Astrocyte (in vitro differentiated cells and primary cell): ENCODE data around the gene RTP3. TPM values are rescaled to one million over a fixed set of nuclear protein-coding genes. Genes with fewer than 3 reads are reported as not detected.

Experiments used
- DNase-seq: peaks from one replicate; pipeline ENCODE4 v3.0.0-alpha.2; 2010; ENCODE audit warnings: low read depth
- FAIRE-seq: peaks from 2 replicates; lab custom pipeline; 2011; peaks lifted over from hg19 to GRCh38; lab: Jason Lieb, UNC
- H2AFZ ChIP-seq: 2 replicates; pipeline ENCODE4 v1.6.0; 2012; ENCODE audit warnings: low read depth, low read length, inconsistent platforms
- H3K27ac ChIP-seq: 2 replicates; pipeline ENCODE4 v1.5.1; 2011; ENCODE audit warnings: low read depth, low read length, inconsistent platforms
- H3K27me3 ChIP-seq: 2 replicates; pipeline ENCODE4 v1.6.0; 2011; ENCODE audit warnings: low read length, inconsistent platforms; ENCODE audit not compliant: insufficient read depth
- H3K36me3 ChIP-seq: 2 replicates; pipeline ENCODE4 v1.5.1; 2011; ENCODE audit warnings: low read length, inconsistent platforms; ENCODE audit not compliant: insufficient read depth
- H3K4me1 ChIP-seq: 2 replicates; pipeline ENCODE4 v1.5.1; 2011; ENCODE audit warnings: low read length, inconsistent platforms; ENCODE audit not compliant: insufficient read depth
- H3K4me2 ChIP-seq: 2 replicates; pipeline ENCODE4 v1.6.0; 2012; ENCODE audit warnings: low read length, inconsistent platforms
- H3K4me3 ChIP-seq: 2 replicates; pipeline ENCODE4 v1.5.1; 2011; ENCODE audit warnings: low read depth, mild to moderate bottlenecking, low read length, inconsistent platforms; ENCODE audit not compliant: insufficient read depth
- H3K79me2 ChIP-seq: 2 replicates; pipeline ENCODE4 v1.6.0; 2012; ENCODE audit warnings: mild to moderate bottlenecking, low read length, inconsistent platforms; ENCODE audit not compliant: insufficient read depth
- H3K9ac ChIP-seq: 2 replicates; pipeline ENCODE4 v1.6.0; 2012; ENCODE audit warnings: mild to moderate bottlenecking, low read length, inconsistent platforms
- H3K9me3 ChIP-seq: 2 replicates; pipeline ENCODE4 v1.5.1; 2012; ENCODE audit warnings: low read depth, mild to moderate bottlenecking, low read length, inconsistent platforms; ENCODE audit not compliant: insufficient read depth
- H4K20me1 ChIP-seq: 2 replicates; pipeline ENCODE4 v1.6.0; 2012; ENCODE audit warnings: low read length, inconsistent platforms; ENCODE audit not compliant: insufficient read depth
- H3K27ac Mint-ChIP-seq: one replicate; pipeline ENCODE4 v1.8.0; 2021; ENCODE audit warnings: mild to moderate bottlenecking, mixed read lengths; ENCODE audit not compliant: unreplicated experiment
- H3K27me3 Mint-ChIP-seq: one replicate; pipeline ENCODE4 v1.8.0; 2021; ENCODE audit warnings: low read depth, mixed read lengths; ENCODE audit not compliant: unreplicated experiment
- H3K36me3 Mint-ChIP-seq: one replicate; pipeline ENCODE4 v1.8.0; 2021; ENCODE audit warnings: low read depth, mixed read lengths; ENCODE audit not compliant: unreplicated experiment
- H3K4me1 Mint-ChIP-seq: one replicate; pipeline ENCODE4 v1.8.0; 2021; ENCODE audit warnings: low read depth, mixed read lengths; ENCODE audit not compliant: unreplicated experiment
- H3K4me3 Mint-ChIP-seq: one replicate; pipeline ENCODE4 v1.8.0; 2021; ENCODE audit warnings: mild to moderate bottlenecking, moderate library complexity, mixed read lengths; ENCODE audit not compliant: unreplicated experiment
- H3K9me3 Mint-ChIP-seq: one replicate; pipeline ENCODE4 v1.8.0; 2021; ENCODE audit warnings: mild to moderate bottlenecking, mixed read lengths; ENCODE audit not compliant: unreplicated experiment
- CTCF ChIP-seq: IDR thresholded peaks from 2 replicates; pipeline ENCODE4 v1.5.1; 2011; ENCODE audit warnings: low read depth, mild to moderate bottlenecking, inconsistent platforms, low read length, moderate library complexity; ENCODE audit not compliant: insufficient read depth
- EZH2 ChIP-seq: IDR thresholded peaks from 2 replicates; pipeline ENCODE4 v1.6.1; 2012; ENCODE audit warnings: mild to moderate bottlenecking, low read length, inconsistent platforms; ENCODE audit not compliant: insufficient read depth
- total RNA-seq: library from RNA; stranded (reverse); gene quantifications from 2 replicates; pipeline ENCODE4 v1.2.1, GENCODE V29; 2021

The RTP3 gene
- total RNA-seq, 1 donor from 2014 or later = not detected

- Mint-ChIP-seq H3K27ac (no peak overlapping the region), H3K4me3 (no peak overlapping the region), H3K4me1 (peaks cover 18% of the 10 kb centered on the region), H3K9me3 (peaks cover 2% of the 10 kb centered on the region), H3K36me3 (peaks cover 2% of the 10 kb centered on the region), H3K27me3 (peaks cover 7% of the 10 kb centered on the region)
- no peak overlapping the region for H3K4me2 ChIP-seq
- H3K27ac ChIP-seq = no peak overlapping the region
- no peaks in the 10 kb centered on the region for H3K36me3 ChIP-seq
- no peaks in the 10 kb centered on the region for H4K20me1 ChIP-seq
- H3K9me3 ChIP-seq = no peaks in the 10 kb centered on the region
- TF ChIP-seq EZH2 (no peak), CTCF (no peak)
- H2AFZ ChIP-seq = no peak overlapping the region
- no peaks in the 10 kb centered on the region for H3K27me3 ChIP-seq
- H3K4me3 ChIP-seq = no peak overlapping the region
- H3K79me2 ChIP-seq = no peaks in the 10 kb centered on the region
- no peak for FAIRE-seq
- H3K4me1 ChIP-seq = peaks cover 21% of the 10 kb centered on the region
- H3K9ac ChIP-seq = no peak overlapping the region
- no peak for DNase-seq
Measured at GRCh38 chr3:46503200-46503874, 5.6 kb downstream of the RTP3 start.

- Histone ChIP-seq H3K4me3 (no peak overlapping the region), H2AFZ (no peak overlapping the region), H3K9me3 (no peaks in the 10 kb centered on the region), H4K20me1 (no peaks in the 10 kb centered on the region), H3K79me2 (no peaks in the 10 kb centered on the region), H3K27me3 (no peaks in the 10 kb centered on the region), H3K4me2 (no peak overlapping the region), H3K9ac (no peak overlapping the region), H3K4me1 (peaks cover 21% of the 10 kb centered on the region), H3K27ac (no peak overlapping the region), H3K36me3 (no peaks in the 10 kb centered on the region)
- no peak for DNase-seq
- TF ChIP-seq CTCF (no peak), EZH2 (no peak)
- Mint-ChIP-seq H3K4me1 (peaks cover 15% of the 10 kb centered on the region), H3K36me3 (peaks cover 2% of the 10 kb centered on the region), H3K4me3 (no peak overlapping the region), H3K27ac (no peak overlapping the region), H3K27me3 (peaks cover 4% of the 10 kb centered on the region), H3K9me3 (peaks cover 2% of the 10 kb centered on the region)
- FAIRE-seq = no peak
Measured at GRCh38 chr3:46504789-46505188, 7.0 kb downstream of the RTP3 start.

GRCh38 chr3:46505953-46506352 is 8.2 kb downstream of the RTP3 start:
- Histone ChIP-seq H2AFZ (no peak overlapping the region), H3K4me2 (no peak overlapping the region), H3K4me1 (peaks cover 9% of the 10 kb centered on the region), H3K79me2 (no peaks in the 10 kb centered on the region), H3K36me3 (no peaks in the 10 kb centered on the region), H3K9ac (no peak overlapping the region), H4K20me1 (no peaks in the 10 kb centered on the region), H3K27ac (no peak overlapping the region), H3K9me3 (no peaks in the 10 kb centered on the region), H3K27me3 (no peaks in the 10 kb centered on the region), H3K4me3 (no peak overlapping the region)
- DNase-seq (no peak), FAIRE-seq (no peak)
- H3K27ac Mint-ChIP-seq = no peak overlapping the region
- peaks cover 2% of the 10 kb centered on the region for H3K9me3 Mint-ChIP-seq
- no peak overlapping the region for H3K4me3 Mint-ChIP-seq
- no peak for TF ChIP-seq EZH2
- TF ChIP-seq CTCF = no peak
- peaks cover 2% of the 10 kb centered on the region for H3K36me3 Mint-ChIP-seq
- H3K4me1 Mint-ChIP-seq = peaks cover 7% of the 10 kb centered on the region
- peaks cover 5% of the 10 kb centered on the region for H3K27me3 Mint-ChIP-seq
